Dermis microvascular lymphatic vessel endothelial cell (primary cell): ENCODE measurements around the gene PARP15. TPM values are rescaled to one million over a fixed set of nuclear protein-coding genes. Genes with fewer than 3 reads are reported as not detected.
"Not testable (repeated sequence)": the region's sequence is repeated elsewhere in the genome, so short reads cannot be mapped to it uniquely, and the experiment has no call there.

ENCODE experiments used
- DNase-seq, 2 donors: peaks; one replicate each; pipeline versions ENCODE4 v3.0.0 to v3.0.0-alpha.2; 2010; ENCODE audit warnings: low read depth in 2 of 2
- total RNA-seq: library from RNA; depleted of rRNA; stranded (reverse); fragments of >200 nt; gene quantifications from 2 replicates; pipeline ENCODE4 v1.2.1, GENCODE V29; 2014

The PARP15 gene
- total RNA-seq, 1 donor from 2014 or later = 0.39 TPM

DNA sequence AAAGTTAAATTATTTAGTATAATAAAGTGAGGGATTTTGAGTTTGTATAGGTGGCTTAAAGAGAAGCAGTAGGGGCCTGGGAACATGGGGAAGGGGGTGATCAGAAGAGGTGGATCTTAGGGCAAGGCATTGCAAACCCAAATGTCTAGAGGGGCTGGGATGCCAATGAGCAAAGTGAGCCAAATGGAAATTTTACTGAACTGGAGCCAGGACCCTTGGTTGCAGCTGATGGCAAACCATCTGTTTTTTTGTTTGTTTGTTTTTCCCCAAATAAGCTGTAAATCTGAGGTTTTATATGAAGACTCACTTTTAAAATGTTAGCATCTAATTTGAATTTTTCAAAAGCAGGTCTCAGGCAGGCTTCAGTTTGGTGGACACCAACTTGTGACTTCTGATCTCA is 88.4 kb downstream of the PARP15 start:
- no peak for DNase-seq

DNA sequence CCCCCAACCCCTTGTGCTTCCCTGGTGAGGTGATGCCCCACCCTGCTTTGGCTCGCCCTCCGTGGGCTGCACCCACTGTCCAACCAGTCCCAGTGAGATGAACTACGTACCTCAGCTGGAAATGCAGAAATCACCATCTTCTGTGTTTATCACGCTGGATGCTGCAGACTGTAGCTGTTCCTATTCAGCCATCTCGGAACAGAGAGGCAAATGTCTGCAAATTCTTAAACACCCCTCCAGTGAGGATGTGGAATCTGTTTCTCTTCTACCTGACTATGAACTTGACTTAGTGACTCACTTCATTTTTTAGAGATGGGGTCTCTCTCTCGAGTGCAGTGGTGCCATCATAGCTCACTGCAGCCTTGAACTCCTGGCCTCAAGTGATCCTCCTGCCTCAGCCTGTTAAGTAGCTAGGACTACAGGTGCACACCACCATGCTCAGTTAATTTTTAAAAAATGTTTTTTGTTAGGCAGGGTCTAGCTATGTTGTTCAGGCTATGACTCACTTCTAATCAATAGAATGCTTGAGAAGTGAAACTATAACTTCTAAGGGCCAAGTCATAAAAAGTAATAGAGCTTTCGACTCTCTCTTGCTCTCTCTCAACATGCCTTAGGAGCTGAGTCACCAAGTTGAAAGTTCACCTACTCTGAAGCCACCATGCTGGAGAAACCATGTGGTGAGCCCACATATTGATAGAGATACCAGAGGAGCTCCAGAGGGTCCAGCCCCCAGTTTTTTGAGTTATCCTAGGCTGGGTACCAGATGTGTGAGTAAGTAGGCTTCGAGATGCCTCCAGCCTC is 91.7 kb downstream of the PARP15 start:
- no peak for DNase-seq

DNA sequence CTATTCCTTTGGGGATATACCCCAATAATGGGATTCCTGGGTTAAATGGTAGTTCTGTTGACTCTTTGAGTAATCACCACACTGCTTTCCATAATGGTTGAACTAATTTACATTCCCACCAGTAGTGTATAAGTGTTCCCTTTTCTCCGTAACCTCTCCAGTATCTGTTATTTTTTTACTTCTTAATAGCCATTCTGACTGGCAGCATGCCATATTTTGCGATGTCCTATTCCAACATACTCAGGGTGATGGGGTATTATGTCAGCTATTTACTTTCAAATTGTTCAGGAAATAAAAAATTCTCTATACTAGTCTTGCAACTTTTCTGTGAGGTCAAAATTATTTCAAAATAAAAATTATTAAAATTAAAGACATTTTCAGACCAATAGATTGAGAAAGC is 94.1 kb downstream of the PARP15 start:
- no peak for DNase-seq

DNA sequence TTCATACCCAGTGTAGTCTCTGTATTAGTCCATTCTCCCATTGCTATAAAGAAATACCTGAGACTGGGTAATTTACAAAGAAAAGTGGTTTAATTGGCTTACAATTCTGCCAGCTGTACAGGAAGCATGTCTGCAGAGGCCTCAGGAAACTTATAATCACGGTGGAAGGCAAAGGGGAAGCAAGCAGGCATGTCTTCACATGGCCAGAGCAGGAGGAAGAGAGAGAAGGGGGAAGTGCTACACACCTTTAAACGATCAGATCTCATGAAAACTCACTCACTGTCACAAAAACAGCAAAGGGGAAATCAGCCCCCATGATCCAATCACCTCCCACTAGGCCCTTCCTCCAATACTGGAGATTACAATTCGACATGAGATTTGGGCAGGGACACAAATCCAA is 96.9 kb downstream of the PARP15 start:
- no peak for DNase-seq

DNA sequence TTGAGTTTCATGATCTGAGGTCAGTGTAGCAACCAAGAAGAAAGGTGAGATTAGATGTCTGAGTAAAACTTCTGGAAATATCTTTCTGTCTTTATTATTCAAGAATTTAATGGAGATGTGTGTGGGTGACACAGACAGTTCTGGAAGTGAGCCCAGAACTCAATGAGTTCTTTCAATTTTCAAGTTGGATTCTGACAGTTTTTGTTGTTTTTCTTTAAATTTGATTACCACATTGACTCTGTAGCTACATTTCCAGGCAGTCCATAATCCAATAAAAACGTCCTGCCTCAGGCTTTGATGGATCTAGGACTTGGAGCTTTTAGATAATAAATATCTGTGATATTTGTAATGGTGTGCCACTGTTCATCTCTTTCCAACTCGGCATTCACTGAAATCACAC is 99.3 kb downstream of the PARP15 start:
- peak in 1 of 2 donors; percentile 6 for DNase-seq

DNA sequence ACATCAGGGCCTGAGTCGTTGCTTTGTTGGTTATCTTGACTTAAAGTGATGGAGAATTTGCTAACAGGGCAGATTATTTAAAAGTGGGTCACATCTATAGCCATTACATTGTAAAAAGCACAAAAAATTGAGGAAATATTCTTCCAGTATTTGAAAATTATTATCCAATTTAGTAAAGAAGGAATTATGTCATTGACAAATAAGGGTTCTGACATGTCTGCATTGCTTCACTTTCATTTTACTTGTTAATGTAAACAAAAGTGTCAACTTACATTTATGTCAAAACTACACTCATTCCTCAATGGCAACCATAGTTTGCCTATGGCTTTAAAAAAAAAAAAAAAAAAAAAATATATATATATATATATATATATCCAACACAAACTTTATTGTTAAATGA is 99.8 kb downstream of the PARP15 start:
- DNase-seq = no peak

DNA sequence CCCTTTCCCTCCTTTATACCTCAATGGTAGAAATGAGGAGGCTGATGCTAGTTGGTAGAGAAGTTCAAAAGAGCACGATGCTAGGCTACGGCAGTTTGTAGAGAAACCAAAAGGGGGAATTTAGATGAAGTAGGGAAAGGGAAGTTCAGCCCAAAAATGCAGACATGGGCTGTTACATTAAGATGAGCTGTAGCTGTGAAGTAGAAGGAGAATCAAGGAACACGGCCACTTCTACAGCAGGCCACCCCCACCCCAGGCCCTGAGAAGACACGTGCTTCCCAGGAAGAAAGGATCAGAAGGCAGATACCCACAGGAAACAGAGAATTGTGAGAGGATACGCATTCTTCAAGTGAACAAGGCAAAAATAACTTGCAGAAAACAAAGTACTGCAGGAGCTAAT is 101.1 kb downstream of the PARP15 start:
- no peak for DNase-seq

DNA sequence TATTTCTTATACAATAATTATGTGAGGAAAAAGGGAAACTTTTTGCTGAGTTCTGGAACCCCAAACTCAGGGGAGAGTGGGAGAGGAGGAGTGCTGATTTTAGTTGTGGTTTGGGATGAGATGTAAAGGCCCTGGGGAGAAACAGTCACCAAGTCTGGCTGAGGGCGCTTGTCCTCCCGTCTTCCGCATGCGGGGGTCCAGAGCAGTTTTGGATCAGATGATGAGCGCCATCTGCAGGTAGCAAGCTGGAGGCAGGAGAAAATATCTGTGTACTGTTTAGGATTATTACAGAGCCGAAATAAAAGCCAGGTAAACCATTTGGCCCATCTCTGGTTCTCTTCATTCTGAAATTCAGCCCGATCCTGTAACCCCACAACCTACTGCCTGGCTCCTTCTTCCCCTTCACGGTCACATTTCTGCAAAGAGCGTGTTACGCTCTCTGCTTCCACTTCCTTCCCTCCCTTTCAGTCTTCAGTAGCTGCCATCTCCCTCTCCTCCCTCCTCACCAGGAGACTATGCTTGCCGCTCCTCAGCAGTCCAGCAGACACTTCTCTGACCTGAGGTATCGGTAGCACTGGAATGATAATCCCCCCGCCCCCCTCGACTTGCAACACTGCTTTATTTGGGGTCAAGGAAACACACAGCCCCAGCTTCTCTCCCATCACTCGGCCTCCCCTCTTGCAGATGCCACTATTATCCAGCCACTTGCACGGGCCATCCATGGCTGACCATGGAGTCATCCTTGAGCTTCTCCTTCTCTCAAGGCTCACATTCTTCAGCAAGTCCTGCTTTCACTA is 101.8 kb downstream of the PARP15 start:
- DNase-seq = peak; percentile 65 to 77

DNA sequence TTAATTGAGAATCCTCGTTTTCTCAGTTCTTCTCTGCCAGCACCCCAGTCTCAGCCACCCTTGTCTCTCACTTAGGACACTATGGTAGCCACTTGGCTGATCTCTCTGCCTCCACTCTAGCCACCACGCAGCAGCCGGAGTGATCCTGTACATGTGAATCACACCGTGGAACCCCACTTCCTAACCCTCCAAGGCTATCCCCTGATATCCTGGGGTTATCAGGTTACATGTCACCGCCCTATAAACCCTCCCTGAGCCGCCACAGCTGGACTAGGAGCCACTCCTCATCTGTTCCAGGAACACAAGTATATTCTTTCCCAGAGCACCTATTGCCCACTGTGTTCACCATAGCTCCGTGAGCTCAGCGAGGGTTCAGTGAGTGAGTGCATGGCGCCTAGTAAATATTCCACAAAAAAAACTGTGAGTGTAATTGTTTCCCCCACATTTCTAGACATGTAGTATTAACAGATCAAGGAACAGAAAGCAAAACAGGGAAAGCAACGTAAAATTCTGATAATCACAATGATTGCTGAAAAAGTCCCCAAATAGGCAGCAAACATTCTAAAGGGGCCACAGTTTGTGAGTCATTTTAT is 102.5 kb downstream of the PARP15 start:
- DNase-seq = peak in 1 of 2 donors; percentile 31

DNA sequence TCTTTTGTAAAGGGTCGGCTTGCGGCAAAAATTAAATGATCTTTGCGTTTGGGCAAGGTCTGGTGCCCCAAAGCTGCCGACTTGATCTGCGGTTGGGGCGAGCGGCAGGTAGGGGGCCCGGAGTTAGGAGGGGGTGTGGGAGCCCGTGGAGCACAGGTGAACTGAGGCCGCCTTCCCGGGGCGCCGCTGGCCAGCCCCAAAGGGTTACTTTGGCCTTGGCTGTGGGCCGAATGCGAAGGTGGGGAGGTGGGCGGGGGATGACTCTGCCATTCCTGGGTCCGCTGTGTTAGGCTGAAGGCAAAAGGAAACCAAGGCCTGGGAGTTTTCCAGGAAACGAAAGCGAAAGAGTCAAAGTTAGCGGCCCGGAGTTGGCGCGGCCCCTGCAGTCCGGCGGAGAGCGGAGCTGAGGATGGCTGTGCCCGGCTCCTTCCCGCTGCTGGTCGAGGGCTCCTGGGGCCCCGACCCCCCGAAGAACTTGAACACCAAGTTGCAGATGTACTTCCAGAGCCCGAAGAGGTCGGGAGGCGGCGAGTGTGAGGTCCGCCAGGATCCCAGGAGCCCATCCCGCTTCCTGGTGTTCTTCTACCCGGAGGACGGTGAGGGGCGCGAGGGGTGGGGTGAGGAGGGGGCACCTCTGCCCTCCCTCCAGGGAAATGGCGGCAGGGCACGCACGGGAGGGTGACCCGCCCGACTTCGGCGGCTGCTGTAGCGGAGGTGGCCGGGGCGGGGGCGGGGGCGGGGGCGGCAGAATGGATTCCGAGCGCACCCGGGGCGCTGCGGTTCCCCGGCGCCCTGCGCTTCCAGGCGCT is 103.2 kb downstream of the PARP15 start, which contains the start of gene PARP14:
Gene PARP14 (plus strand): TSS at position 365 of the 809 bp plus-strand sequence. CDS start 45 bp downstream, at position 410.
- DNase-seq = peak; percentile 57 to 72

DNA sequence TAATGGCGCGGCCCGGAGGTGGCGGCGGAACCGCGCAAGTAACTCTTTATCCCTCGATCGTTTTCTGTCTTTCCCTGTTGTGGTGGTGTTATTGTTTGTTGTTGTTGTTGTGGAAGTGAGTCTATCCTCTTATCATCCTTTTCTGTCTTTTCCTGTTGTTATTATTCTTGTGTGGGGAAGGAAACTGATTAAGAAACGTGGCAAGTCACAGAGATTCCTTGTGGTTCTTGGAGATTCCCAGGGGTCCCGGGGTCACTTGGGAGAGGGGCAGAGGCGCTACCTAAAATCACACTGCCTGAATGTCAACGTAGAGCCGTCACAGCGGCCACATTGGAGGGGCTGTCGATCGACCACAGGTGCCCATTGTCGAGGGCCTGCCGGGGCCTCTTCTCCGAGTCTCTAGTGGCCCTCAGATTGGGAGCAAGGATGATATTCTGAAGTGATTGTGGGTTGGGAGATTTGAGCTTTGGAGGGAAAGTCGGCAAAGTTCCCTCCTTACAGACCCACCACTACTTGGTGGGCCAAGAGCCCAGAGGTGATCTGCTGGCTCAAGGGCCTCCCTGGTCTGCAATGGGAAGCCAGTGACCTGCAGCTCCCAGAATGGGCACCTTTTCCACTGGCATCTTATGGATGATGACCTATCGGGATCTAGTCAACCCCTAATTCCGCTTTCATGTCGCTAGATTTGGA is 104.0 kb downstream of the PARP15 start:
- peak in 1 of 2 donors; percentile 8 for DNase-seq

DNA sequence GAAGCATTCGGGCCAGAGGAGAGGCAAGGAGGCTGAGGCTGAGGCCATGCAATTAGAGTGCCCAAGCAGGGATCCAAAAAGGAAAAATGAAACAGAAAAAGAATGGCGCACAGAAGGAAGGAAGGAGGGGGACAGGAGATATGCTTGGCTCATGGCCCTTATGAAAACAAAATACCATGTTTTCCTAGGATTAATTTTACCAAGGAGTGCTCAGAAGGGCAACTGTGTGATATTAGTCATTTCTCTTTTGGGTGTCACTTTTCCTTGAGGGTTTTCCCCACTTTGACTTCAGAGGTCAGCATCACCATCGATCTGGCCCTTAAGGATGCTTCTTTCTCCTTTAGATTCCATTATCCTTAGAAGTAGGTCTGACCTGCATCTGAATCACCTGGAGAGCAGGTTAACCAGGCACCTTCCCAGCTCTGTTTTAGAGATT is 104.5 kb downstream of the PARP15 start:
- DNase-seq = no peak

DNA sequence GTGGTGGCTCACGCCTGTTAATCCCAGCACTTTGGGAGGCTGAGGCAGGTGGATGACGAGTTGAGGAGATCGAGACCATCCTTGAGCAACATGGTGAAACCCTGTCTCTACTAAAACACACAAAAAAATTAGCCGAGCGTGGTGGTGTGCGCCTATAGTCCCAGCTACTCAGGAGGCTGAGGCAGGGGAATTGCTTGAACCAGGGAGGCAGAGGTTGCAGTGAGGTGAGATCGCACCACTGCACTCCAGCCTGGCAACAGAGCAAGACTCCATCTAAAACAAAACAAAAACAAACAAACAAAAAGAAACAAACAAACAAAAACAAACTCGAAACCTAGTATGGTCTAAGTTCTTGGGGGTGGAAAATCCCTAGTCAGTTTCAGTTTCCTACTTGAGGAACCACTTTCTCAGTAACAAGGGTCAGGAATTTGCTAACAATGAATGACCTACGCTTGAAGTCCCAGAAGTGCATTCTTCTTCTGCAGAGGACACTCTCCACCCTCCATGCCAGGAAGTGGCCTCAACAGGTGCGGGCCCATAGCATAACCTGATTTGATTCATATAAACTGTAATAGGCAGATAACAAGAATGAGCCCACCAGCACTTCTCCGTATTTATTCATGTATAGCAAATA is 105.4 kb downstream of the PARP15 start:
- DNase-seq = not testable (repeated sequence)

DNA sequence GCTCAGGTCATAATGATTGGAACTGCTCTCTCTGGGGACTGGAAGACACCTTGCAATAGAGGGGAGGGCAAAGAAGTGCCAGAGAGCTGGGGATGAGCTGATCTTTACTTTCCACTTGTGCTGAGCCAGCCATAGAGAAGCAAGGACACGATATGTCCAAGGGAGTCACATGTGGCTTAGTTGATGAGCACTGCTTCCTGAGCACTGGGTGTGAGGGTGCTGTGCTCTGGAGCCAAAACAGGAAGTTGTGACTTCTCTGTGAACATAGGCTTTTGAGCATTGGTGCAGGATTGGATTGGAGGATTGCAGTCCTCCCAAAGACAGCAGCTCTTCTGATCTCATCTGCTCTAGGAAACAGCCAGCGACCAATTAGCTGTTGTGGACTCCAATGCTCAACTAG is 109.8 kb downstream of the PARP15 start:
- DNase-seq = no peak

Other genes with a start within 250 kb of the PARP15 start
- 21.7 and 25.9 TPM in 2 replicates for gene MIX23, start 194.4 kb upstream of the PARP15 start, total RNA-seq
- gene FAM162A, start 193.5 kb upstream of the PARP15 start, total RNA-seq = 4.0 and 7.2 TPM in 2 replicates
- gene WDR5B, start 161.6 kb upstream of the PARP15 start, total RNA-seq = 3.6 and 4.0 TPM in 2 replicates
- gene KPNA1, start 62.7 kb upstream of the PARP15 start, total RNA-seq = 20.9 and 25.7 TPM in 2 replicates
- gene PARP9, start 13.3 kb upstream of the PARP15 start, total RNA-seq = 12.4 and 13.6 TPM in 2 replicates
- gene DTX3L, start 13.3 kb upstream of the PARP15 start, total RNA-seq = 18.1 and 21.4 TPM in 2 replicates
- gene PARP14, start 103.2 kb downstream of the PARP15 start, total RNA-seq = 64.2 and 64.8 TPM in 2 replicates
- 7.2 and 9.2 TPM in 2 replicates for gene HSPBAP1, start 216.2 kb downstream of the PARP15 start, total RNA-seq
- gene SLC49A4, start 217.4 kb downstream of the PARP15 start, total RNA-seq = 10.9 and 14.7 TPM in 2 replicates